Measurements from ENCODE around the gene SLC35E4.

- no peak for TF ChIP-seq CTCF (IDR thresholded peaks at IDR 0.05; ENCODE audit: low read depth, low read length)
- no peak for TF ChIP-seq EZH2phosphoT487 (IDR thresholded peaks at IDR 0.05; ENCODE audit: low read depth)
These were observed 38.9 kb downstream of the SLC35E4 start for GRCh38 chr22:30674482-30674881.
